Measurements from ENCODE around the gene SLC25A45. TPM values are rescaled to one million over a fixed set of nuclear protein-coding genes. Genes with fewer than 3 reads are reported as not detected.

The SLC25A45 gene
- polyA plus RNA-seq, 1 donor (not counting 4 experiments of a cell fraction or from before 2014, with no cell fraction given): 0.20 TPM

DNA sequence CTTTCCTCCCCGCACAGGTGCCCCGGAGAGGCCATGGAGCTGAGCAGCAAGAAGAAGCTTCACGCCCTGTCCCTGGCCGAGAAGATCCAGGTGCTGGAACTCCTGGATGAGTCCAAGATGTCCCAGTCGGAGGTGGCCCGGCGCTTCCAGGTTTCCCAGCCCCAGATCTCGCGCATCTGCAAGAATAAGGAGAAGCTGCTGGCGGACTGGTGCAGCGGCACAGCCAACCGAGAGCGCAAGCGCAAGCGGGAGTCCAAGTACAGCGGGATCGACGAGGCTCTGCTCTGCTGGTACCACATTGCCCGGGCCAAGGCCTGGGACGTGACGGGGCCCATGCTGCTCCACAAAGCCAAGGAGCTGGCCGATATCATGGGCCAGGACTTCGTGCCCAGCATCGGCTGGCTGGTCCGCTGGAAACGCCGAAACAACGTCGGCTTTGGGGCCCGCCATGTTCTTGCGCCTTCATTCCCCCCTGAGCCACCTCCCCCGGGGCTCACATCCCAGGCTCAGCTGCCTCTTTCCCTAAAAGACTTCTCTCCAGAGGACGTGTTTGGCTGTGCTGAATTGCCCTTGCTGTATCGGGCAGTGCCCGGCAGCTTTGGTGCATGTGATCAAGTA, 26.6 kb downstream of the SLC25A45 start:
- Histone ChIP-seq H3K79me2 (ENCODE audit: control insufficient read depth, insufficient read depth, low read length) (no peaks in the 10 kb centered on the region), H3K4me3 (ENCODE audit: control insufficient read depth in 2 of 3, extremely low read depth in 1 of 3, insufficient read depth in 2 of 3, low read depth in 1 of 3, low read length in 3 of 3) (peak overlapping the region; percentile 37 to 68 (median 38)), H3K9me1 (ENCODE audit: control insufficient read depth, extremely low read depth, insufficient read depth, low read length) (no peaks in the 10 kb centered on the region), H3K9ac (ENCODE audit: control insufficient read depth, extremely low read depth, insufficient read depth, low read length) (peak overlapping the region; percentile 41), H3K27ac (ENCODE audit: control insufficient read depth, insufficient read depth, low read length) (no peak overlapping the region), H2AFZ (ENCODE audit: control insufficient read depth, low read length) (peak overlapping the region; percentile 65), H3K36me3 (ENCODE audit: control insufficient read depth in 2 of 2, extremely low read depth in 1 of 2, insufficient read depth in 2 of 2, low read length in 2 of 2) (peaks cover 6 to 9% of the 10 kb centered on the region in 2 experiments), H3K9me3 (ENCODE audit: control insufficient read depth, low read depth, low read length) (no peaks in the 10 kb centered on the region), H3K4me2 (ENCODE audit: control insufficient read depth, extremely low read depth, insufficient read depth, low read depth, low read length) (peak overlapping the region; percentile 92), H3K27me3 (ENCODE audit: control insufficient read depth, extremely low read depth, insufficient read depth, low read length) (peaks cover 19% of the 10 kb centered on the region), H3K4me1 (ENCODE audit: control insufficient read depth, extremely low read depth, insufficient read depth, low read length) (peaks cover 12% of the 10 kb centered on the region), H4K20me1 (ENCODE audit: control insufficient read depth, extremely low read depth, insufficient read depth, low read length) (peaks cover 2% of the 10 kb centered on the region)
- no peak for TF ChIP-seq EZH2 (IDR thresholded peaks at IDR 0.05; ENCODE audit: low read length)
- TF ChIP-seq, protein P1, sequence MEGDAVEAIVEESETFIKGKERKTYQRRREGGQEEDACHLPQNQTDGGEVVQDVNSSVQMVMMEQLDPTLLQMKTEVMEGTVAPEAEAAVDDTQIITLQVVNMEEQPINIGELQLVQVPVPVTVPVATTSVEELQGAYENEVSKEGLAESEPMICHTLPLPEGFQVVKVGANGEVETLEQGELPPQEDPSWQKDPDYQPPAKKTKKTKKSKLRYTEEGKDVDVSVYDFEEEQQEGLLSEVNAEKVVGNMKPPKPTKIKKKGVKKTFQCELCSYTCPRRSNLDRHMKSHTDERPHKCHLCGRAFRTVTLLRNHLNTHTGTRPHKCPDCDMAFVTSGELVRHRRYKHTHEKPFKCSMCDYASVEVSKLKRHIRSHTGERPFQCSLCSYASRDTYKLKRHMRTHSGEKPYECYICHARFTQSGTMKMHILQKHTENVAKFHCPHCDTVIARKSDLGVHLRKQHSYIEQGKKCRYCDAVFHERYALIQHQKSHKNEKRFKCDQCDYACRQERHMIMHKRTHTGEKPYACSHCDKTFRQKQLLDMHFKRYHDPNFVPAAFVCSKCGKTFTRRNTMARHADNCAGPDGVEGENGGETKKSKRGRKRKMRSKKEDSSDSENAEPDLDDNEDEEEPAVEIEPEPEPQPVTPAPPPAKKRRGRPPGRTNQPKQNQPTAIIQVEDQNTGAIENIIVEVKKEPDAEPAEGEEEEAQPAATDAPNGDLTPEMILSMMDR (optimal IDR thresholded peaks at IDR 0.05 in 1 of 3, IDR thresholded peaks at IDR 0.05 in 1 of 3, conservative IDR thresholded peaks at IDR 0.05 in 1 of 3; ENCODE audit: extremely low read depth in 1 of 3, insufficient read depth in 2 of 3, low read length in 3 of 3): no peak
- dilution Hi-C loops (cut with MboI; ENCODE audit: extremely low pct_ligation_motif_present, low sequenced_read_pairs): no loop called here
- DNase-seq (ENCODE audit: low read depth, low spot score): no peak
- no peak for FAIRE-seq

DNA sequence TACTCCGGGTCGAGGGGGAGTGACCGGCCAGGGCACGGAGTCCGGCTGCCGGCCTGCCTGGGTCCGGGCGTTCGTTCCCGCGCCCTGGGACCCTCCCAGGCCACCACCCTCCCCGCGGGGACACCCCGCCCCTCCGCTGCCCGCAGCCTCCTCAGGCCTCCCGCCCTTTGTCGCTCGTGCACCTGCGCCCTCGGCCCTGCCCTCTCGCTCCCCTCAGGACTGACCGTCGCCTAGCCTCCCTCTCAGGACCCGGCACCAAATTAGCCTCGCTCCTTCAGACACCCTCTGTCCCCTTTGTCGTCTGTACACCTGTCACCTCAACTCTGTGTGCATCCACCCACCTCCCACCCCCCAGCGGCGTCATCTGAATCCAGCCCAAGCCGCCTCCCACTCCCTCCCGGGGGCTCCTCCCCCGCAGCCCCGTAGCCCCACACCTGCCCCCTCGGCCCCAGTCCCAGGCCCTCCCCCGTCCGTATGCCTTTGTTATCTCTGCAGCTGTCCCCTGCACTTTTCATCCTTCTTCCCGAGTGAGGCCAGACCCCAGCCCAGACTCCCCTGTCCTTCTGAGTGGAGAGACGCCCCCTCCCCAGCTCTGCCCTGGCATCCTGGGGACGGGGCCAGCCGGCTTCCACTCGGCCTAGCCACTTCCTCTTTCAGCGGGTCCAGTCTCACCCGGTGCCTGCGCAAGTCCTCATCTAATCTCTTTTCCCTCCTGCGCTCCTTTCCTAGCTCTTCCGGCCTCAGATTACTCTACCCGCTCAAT, 27.3 kb downstream of the SLC25A45 start:
- Histone ChIP-seq H4K20me1 (ENCODE audit: control insufficient read depth, extremely low read depth, insufficient read depth, low read length) (peaks cover 2% of the 10 kb centered on the region), H3K27ac (ENCODE audit: control insufficient read depth, insufficient read depth, low read length) (no peak overlapping the region), H3K4me2 (ENCODE audit: control insufficient read depth, extremely low read depth, insufficient read depth, low read depth, low read length) (peak overlapping the region; percentile 92), H2AFZ (ENCODE audit: control insufficient read depth, low read length) (peak overlapping the region; percentile 65), H3K36me3 (ENCODE audit: control insufficient read depth in 2 of 2, extremely low read depth in 1 of 2, insufficient read depth in 2 of 2, low read length in 2 of 2) (peaks cover 6 to 11% of the 10 kb centered on the region in 2 experiments), H3K27me3 (ENCODE audit: control insufficient read depth, extremely low read depth, insufficient read depth, low read length) (peaks cover 19% of the 10 kb centered on the region), H3K9me3 (ENCODE audit: control insufficient read depth, low read depth, low read length) (no peaks in the 10 kb centered on the region), H3K4me3 (ENCODE audit: control insufficient read depth in 2 of 3, extremely low read depth in 1 of 3, insufficient read depth in 2 of 3, low read depth in 1 of 3, low read length in 3 of 3) (peak overlapping the region; percentile 37 to 68 (median 65)), H3K9me1 (ENCODE audit: control insufficient read depth, extremely low read depth, insufficient read depth, low read length) (no peaks in the 10 kb centered on the region), H3K9ac (ENCODE audit: control insufficient read depth, extremely low read depth, insufficient read depth, low read length) (peak overlapping the region; percentile 41), H3K4me1 (ENCODE audit: control insufficient read depth, extremely low read depth, insufficient read depth, low read length) (peaks cover 12% of the 10 kb centered on the region), H3K79me2 (ENCODE audit: control insufficient read depth, insufficient read depth, low read length) (no peaks in the 10 kb centered on the region)
- dilution Hi-C loops (cut with MboI; ENCODE audit: extremely low pct_ligation_motif_present, low sequenced_read_pairs): no loop called here
- TF ChIP-seq, protein P1 (optimal IDR thresholded peaks at IDR 0.05 in 1 of 3, IDR thresholded peaks at IDR 0.05 in 1 of 3, conservative IDR thresholded peaks at IDR 0.05 in 1 of 3; ENCODE audit: extremely low read depth in 1 of 3, insufficient read depth in 2 of 3, low read length in 3 of 3): no peak
- TF ChIP-seq EZH2 (IDR thresholded peaks at IDR 0.05; ENCODE audit: low read length): no peak
- no peak for DNase-seq (ENCODE audit: low read depth, low spot score)
- no peak for FAIRE-seq

Data from keratinocyte (primary cell).